ENCODE measurements around the gene CDC40.

- no peak for TF ChIP-seq CTCF (IDR thresholded peaks at IDR 0.05)
- no peak for TF ChIP-seq POLR2A (IDR thresholded peaks at IDR 0.05)
These were observed 34.1 kb downstream of the CDC40 start for GRCh38 chr6:110214338-110214737.

All from heart left ventricle (tissue), 13 donors.